Brain microvascular endothelial cell (primary cell): ENCODE measurements around the gene NUDT14.

ENCODE experiments used
- DNase-seq: peaks from one replicate; pipeline ENCODE4 v3.0.0-alpha.2; 2020
- H3K27ac ChIP-seq: fragments of 250-450 bp; sonication (Bioruptor Pico); 2 replicates; pipeline ENCODE4 v1.5.1; 2020; ENCODE audit warnings: mild to moderate bottlenecking, moderate library complexity
- H3K27me3 ChIP-seq: fragments of 250-450 bp; sonication (Bioruptor Pico); replicated peaks from 2 replicates; pipeline ENCODE4 v1.5.1; 2020; ENCODE audit warnings: mild to moderate bottlenecking
- H3K36me3 ChIP-seq: fragments of 250-450 bp; sonication (Bioruptor Pico); replicated peaks from 2 replicates; pipeline ENCODE4 v1.5.1; 2020; ENCODE audit warnings: mild to moderate bottlenecking
- H3K4me3 ChIP-seq: 2 replicates; pipeline ENCODE4 v1.5.1; 2011; ENCODE audit warnings: low read depth, mild to moderate bottlenecking, control low read depth, low read length, moderate library complexity
- CTCF ChIP-seq: IDR thresholded peaks from 2 replicates; pipeline ENCODE4 v1.5.1; 2011; ENCODE audit warnings: low read depth, mild to moderate bottlenecking, moderate library complexity, low read length, control low read depth, inconsistent platforms; ENCODE audit errors: missing control alignments
- in situ Hi-C: cut with HindIII; loops from 2 replicates; pipeline ENCODE4 v1.10.0; 2017; ENCODE audit warnings: low sequenced_read_pairs, low pct_ligation_motif_present

Gene NUDT14

DNA sequence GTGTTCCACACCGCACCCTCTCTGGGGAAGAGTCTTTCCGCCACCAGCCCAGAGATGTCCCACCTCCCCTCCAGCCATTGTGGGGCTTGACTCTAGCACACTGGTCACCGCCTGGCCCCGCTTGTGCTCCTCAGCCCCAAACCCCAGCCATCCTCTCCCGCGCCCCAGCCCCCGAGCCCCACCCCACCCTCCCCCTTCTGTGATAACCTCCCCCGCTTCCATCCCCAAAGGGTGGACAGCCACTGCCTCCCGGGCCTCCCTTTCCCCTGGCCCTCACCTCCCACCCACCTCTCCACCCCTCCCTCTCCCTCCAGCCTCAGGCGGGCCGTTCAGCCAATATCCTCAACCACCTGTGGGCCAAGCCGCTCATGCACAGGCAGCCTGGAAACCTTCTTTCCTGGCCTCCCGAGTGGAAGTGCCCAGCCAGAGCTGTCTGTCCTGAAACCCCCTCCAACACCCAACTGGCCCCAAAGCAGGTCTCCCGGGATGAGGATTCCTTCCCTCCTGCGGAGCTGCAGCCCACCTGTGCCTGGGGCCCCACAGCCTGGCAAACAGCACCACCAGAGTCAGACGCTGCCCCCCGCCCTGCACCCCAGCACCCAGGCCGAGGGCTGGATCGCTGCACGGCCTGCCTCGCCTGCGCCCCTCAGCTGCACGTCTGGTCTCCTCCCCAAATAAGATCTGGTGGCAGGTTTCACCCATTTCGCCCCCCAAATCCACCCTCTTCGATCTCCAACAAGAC is 27.1 kb upstream of the NUDT14 start:
- in situ Hi-C loops: no loop called here
- no peak overlapping the region for H3K27ac ChIP-seq
- TF ChIP-seq CTCF: no peak
- peaks cover 4% of the 10 kb centered on the region for H3K36me3 ChIP-seq
- no peaks in the 10 kb centered on the region for H3K27me3 ChIP-seq
- H3K4me3 ChIP-seq: no peak overlapping the region
- DNase-seq: no peak

DNA sequence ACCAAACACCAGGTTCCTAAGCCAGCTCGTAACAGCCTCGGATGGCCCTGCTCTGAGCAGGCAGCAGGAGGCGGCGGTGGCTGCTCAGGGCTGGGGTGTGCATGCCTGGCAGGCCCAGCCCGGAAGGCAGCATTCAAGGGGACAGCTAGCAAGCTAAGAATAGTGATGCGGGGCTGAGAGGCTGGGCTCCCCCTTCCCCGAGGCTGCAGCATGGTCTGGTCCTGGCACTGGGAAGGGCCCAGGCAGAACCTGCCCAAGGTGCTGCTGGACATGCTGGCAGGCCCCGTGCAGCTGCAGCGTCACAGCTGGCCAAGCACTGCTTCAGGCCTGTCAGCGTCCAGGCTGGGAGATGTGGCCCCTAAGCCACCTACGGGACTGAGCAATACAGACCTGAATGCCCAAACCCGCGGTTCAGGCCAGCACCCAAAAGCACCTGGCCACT is 26.4 kb upstream of the NUDT14 start:
- TF ChIP-seq CTCF: no peak
- Histone ChIP-seq H3K4me3 (no peak overlapping the region), H3K27ac (no peak overlapping the region), H3K36me3 (peaks cover 4% of the 10 kb centered on the region), H3K27me3 (no peaks in the 10 kb centered on the region)
- in situ Hi-C loops: no loop called here
- DNase-seq: no peak

DNA sequence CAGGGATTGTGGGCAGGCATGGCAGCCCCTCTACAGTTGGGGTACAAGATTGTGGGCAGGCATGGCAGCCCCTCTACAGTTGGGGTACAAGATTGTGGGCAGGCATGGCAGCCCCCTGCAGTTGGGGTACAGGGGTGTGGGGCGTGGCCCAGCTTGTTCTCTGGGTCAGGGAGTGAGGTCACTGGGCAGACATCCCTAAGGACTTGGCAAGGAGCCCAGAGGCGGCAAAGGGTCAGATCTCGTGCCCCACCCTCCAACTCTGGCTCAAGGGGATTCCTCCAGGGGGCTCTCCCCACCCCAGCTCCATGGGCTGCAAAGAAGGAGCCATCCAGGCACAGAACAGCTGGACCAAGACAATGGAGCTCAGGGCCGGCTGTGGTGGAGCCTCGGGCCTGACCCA is 25.8 kb upstream of the NUDT14 start:
- in situ Hi-C loops: no loop called here

DNA sequence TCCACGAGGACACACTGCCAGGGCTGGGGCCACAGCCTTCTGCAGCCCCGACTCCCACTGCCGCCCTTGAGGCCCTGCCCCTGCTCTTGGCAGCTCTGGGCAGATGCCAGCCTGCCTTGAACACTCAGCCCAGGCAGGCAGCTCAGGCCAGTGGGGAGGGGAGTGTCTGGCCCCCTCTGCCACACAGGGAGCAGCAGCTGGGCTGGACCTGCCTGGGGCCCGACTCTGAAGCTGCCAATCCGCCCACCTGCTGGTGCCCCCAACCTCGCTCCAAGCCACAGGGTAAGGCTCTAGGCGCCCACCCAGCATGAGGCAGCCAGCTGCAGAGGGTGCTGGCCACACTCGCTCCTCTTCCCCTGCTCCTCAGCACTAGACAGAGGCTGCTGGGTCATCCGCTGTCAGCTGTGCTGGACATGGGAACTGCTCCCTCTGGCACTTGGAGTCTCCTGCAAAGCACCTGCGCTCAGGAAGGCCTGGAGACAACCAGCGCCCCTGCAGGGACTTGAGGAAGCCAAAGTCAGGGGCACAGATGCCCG is 24.6 kb upstream of the NUDT14 start:
- Histone ChIP-seq H3K27ac (no peak overlapping the region), H3K4me3 (no peak overlapping the region), H3K27me3 (no peaks in the 10 kb centered on the region), H3K36me3 (peaks cover 4% of the 10 kb centered on the region)
- in situ Hi-C loops: no loop called here
- TF ChIP-seq CTCF: no peak
- no peak for DNase-seq

More for the DNA sequence above, 25.8 kb upstream of the NUDT14 start:
- TF ChIP-seq CTCF: no peak
- DNase-seq: no peak
- Histone ChIP-seq H3K36me3 (peaks cover 4% of the 10 kb centered on the region), H3K27me3 (no peaks in the 10 kb centered on the region), H3K27ac (no peak overlapping the region), H3K4me3 (no peak overlapping the region)

GRCh38 chr14:105204931-105205672 is 24.0 kb upstream of the NUDT14 start:
- no peaks in the 10 kb centered on the region for H3K27me3 ChIP-seq
- in situ Hi-C loops: no loop called here
- peaks cover 4% of the 10 kb centered on the region for H3K36me3 ChIP-seq
- H3K27ac ChIP-seq: no peak overlapping the region
- H3K4me3 ChIP-seq: no peak overlapping the region
- TF ChIP-seq CTCF: no peak
- DNase-seq: no peak
